Endodermal cell (in vitro differentiated cells): ENCODE measurements around the gene SZRD1. TPM values are rescaled to one million over a fixed set of nuclear protein-coding genes. Genes with fewer than 3 reads are reported as not detected.

Experiments
- DNase-seq: peaks from one replicate; pipeline ENCODE4 v3.0.0-alpha.2; 2017
- H3K27ac ChIP-seq: 2 replicates; pipeline ENCODE4 v1.5.1; 2013; ENCODE audit warnings: mild to moderate bottlenecking, low read depth, low read length, moderate library complexity
- H3K27me3 ChIP-seq: 2 replicates; pipeline ENCODE4 v1.6.1; 2013; ENCODE audit warnings: mild to moderate bottlenecking, low read length, moderate library complexity; ENCODE audit not compliant: insufficient read depth, control insufficient read depth, poor library complexity, severe bottlenecking
- H3K36me3 ChIP-seq: 2 replicates; pipeline ENCODE4 v1.7.0; 2013; ENCODE audit warnings: mild to moderate bottlenecking, low read length, moderate library complexity; ENCODE audit not compliant: control insufficient read depth, insufficient read depth
- H3K4me1 ChIP-seq: one replicate; pipeline ENCODE4 v1.7.0; 2013; ENCODE audit warnings: low read length; ENCODE audit not compliant: control insufficient read depth, insufficient read depth
- H3K4me3 ChIP-seq: 2 replicates; pipeline ENCODE4 v1.5.1; 2013; ENCODE audit warnings: mild to moderate bottlenecking, low read length, moderate library complexity
- H3K9ac ChIP-seq: 2 replicates; pipeline ENCODE4 v1.6.1; 2013; ENCODE audit warnings: mild to moderate bottlenecking, low read length, moderate library complexity; ENCODE audit not compliant: poor library complexity, severe bottlenecking; ENCODE audit errors: extremely low read depth
- H3K9me3 ChIP-seq: 2 replicates; pipeline ENCODE4 v1.6.1; 2013; ENCODE audit warnings: mild to moderate bottlenecking, low read length, moderate library complexity; ENCODE audit not compliant: control insufficient read depth
- H3K27ac Mint-ChIP-seq: 2 replicates; pipeline ENCODE4 v1.8.0; 2020; ENCODE audit warnings: mixed read lengths
- H3K27me3 Mint-ChIP-seq: 2 replicates; pipeline ENCODE4 v1.8.0; 2021; ENCODE audit warnings: mild to moderate bottlenecking, mixed read lengths; ENCODE audit not compliant: insufficient read depth
- H3K36me3 Mint-ChIP-seq: 2 replicates; pipeline ENCODE4 v1.8.0; 2020; ENCODE audit warnings: low read depth, mixed read lengths
- H3K4me1 Mint-ChIP-seq: 2 replicates; pipeline ENCODE4 v1.8.0; 2020; ENCODE audit warnings: mixed read lengths
- H3K4me3 Mint-ChIP-seq: 2 replicates; pipeline ENCODE4 v1.8.0; 2020; ENCODE audit warnings: mild to moderate bottlenecking, moderate library complexity, mixed read lengths
- H3K9me3 Mint-ChIP-seq: 2 replicates; pipeline ENCODE4 v1.8.0; 2020; ENCODE audit warnings: mild to moderate bottlenecking, mixed read lengths
- WGBS, 2 experiments: methylation state at CpG; one replicate each; pipeline versions ENCODE4 v1.1.5 to v1.1.7; 2013; ENCODE audit warnings: missing lambda C conversion rate in 2 of 2, mixed read lengths in 1 of 2; ENCODE audit not compliant: insufficient coverage in 1 of 2, insufficient read length in 1 of 2; 5-methylcytosine and 5-hydroxymethylcytosine counted together
- total RNA-seq, 2 donors: library from RNA; stranded (reverse); fragmentation: NEBNext Ultra II Directional in 1 of 2; extraction: Animal tissue kit (Norgen Biotek cat#: 25700) in 1 of 2; gene quantifications; 2 replicates in 1 of 2; 3 replicates in 1 of 2; pipeline ENCODE4 v1.2.1, GENCODE V29; 2021
- TF ChIP-seq, protein P1 (sequence below): fragments of 200-600 bp; sonication (generic); conservative IDR thresholded peaks from 2 replicates; pipeline ENCODE4 v1.5.0; 2021; ENCODE audit warnings: antibody characterized with exemption, mild to moderate bottlenecking

SZRD1 gene
- total RNA-seq, 2 donors from 2014 or later, result 111 to 118 TPM

DNA sequence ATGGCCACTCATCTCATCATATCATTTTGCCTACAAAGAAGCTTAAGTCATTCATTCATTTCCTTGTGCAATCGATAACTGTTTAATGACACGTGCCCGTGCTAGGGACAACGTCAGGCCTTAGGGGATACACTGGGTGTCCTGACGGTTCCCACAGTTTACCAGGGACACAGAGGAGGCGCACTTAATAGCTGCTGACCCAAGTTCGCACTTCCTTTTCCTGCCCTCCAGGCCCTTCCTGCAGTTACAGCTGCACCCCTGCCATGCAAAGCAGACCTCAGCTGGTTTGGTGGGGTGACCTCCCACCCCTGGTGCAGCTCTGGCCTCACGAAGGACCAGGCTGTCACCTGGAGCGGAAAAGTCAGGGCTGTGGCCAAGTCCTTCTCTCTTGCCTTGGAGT, 66.0 kb downstream of the SZRD1 start:
- no peak overlapping the region for H3K27ac Mint-ChIP-seq
- 89 to 96% methylated on average over 9 of the region's 9 CpGs for WGBS, 2 experiments
- H3K27me3 Mint-ChIP-seq, result peaks cover 2% of the 10 kb centered on the region
- no peaks in the 10 kb centered on the region for H3K9me3 Mint-ChIP-seq
- H3K27me3 ChIP-seq, result no peaks in the 10 kb centered on the region
- no peaks in the 10 kb centered on the region for H3K4me1 Mint-ChIP-seq
- no peaks in the 10 kb centered on the region for H3K36me3 Mint-ChIP-seq
- H3K9me3 ChIP-seq, result no peaks in the 10 kb centered on the region
- no peak for DNase-seq
- H3K4me1 ChIP-seq, result no peaks in the 10 kb centered on the region
- no peak overlapping the region for H3K9ac ChIP-seq
- TF ChIP-seq, protein P1, sequence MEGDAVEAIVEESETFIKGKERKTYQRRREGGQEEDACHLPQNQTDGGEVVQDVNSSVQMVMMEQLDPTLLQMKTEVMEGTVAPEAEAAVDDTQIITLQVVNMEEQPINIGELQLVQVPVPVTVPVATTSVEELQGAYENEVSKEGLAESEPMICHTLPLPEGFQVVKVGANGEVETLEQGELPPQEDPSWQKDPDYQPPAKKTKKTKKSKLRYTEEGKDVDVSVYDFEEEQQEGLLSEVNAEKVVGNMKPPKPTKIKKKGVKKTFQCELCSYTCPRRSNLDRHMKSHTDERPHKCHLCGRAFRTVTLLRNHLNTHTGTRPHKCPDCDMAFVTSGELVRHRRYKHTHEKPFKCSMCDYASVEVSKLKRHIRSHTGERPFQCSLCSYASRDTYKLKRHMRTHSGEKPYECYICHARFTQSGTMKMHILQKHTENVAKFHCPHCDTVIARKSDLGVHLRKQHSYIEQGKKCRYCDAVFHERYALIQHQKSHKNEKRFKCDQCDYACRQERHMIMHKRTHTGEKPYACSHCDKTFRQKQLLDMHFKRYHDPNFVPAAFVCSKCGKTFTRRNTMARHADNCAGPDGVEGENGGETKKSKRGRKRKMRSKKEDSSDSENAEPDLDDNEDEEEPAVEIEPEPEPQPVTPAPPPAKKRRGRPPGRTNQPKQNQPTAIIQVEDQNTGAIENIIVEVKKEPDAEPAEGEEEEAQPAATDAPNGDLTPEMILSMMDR, result no peak
- no peak overlapping the region for H3K27ac ChIP-seq
- no peak overlapping the region for H3K4me3 Mint-ChIP-seq
- H3K4me3 ChIP-seq, result no peak overlapping the region
- no peaks in the 10 kb centered on the region for H3K36me3 ChIP-seq

DNA sequence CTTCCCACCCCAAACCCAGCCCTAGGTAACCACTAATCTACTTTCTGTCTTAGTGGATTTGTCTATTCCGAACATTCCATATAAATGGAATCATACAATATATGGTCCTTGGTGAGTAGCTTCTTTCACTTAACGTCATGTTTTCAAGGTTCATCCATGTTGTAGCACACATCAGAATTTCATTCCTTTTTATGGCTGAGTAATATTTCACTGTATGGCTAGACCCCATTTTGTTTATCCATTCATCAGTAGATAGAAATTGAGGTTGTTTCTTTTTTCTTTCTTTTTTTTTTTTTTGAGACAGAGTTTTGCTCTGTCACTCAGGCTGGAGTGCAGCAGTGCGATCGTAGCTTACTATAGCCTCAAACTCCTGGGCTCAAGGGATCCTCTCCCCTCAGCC, 67.0 kb downstream of the SZRD1 start:
- H3K27ac Mint-ChIP-seq, result no peak overlapping the region
- TF ChIP-seq, protein P1, result no peak
- no peak overlapping the region for H3K27ac ChIP-seq
- H3K36me3 Mint-ChIP-seq, result no peaks in the 10 kb centered on the region
- no peaks in the 10 kb centered on the region for H3K4me1 ChIP-seq
- no peak overlapping the region for H3K4me3 Mint-ChIP-seq
- no peaks in the 10 kb centered on the region for H3K36me3 ChIP-seq
- H3K27me3 ChIP-seq, result no peaks in the 10 kb centered on the region
- peaks cover 6% of the 10 kb centered on the region for H3K27me3 Mint-ChIP-seq
- H3K9me3 Mint-ChIP-seq, result no peaks in the 10 kb centered on the region
- H3K9me3 ChIP-seq, result no peaks in the 10 kb centered on the region
- no peak for DNase-seq
- H3K4me1 Mint-ChIP-seq, result no peaks in the 10 kb centered on the region
- H3K9ac ChIP-seq, result no peak overlapping the region
- 90 to 96% methylated on average over 4 of the region's 4 CpGs for WGBS, 2 experiments
- no peak overlapping the region for H3K4me3 ChIP-seq

DNA sequence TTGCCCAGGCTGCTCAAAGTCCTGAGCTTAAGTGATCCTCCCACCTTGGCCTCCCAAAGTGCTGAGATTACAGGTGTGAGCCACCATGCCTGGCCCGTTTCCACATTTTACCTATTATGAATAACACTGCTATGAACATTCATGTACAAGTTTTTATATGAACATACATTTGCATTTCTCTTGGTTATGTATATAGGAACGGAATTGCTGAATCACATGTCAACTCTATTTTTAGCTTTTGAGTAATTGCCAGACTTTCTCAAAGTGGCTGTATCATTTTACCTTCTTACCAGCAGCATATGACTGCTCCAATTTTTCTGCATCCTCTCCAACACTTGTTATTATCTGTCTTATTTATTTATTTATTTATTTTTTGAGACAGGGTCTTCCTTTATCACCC, 67.5 kb downstream of the SZRD1 start:
- H3K9me3 Mint-ChIP-seq, result no peaks in the 10 kb centered on the region
- no peaks in the 10 kb centered on the region for H3K4me1 Mint-ChIP-seq
- no peaks in the 10 kb centered on the region for H3K36me3 ChIP-seq
- no peak overlapping the region for H3K27ac ChIP-seq
- no peaks in the 10 kb centered on the region for H3K36me3 Mint-ChIP-seq
- H3K4me3 Mint-ChIP-seq, result no peak overlapping the region
- H3K9me3 ChIP-seq, result no peaks in the 10 kb centered on the region
- no peak overlapping the region for H3K4me3 ChIP-seq
- no peak overlapping the region for H3K9ac ChIP-seq
- 94% methylated on average over 2 of the region's 2 CpGs; no CpG with 5 or more reads in 1 of the 2 experiments for WGBS, 2 experiments
- no peak overlapping the region for H3K27ac Mint-ChIP-seq
- TF ChIP-seq, protein P1, result no peak
- H3K27me3 Mint-ChIP-seq, result peaks cover 6% of the 10 kb centered on the region
- no peak for DNase-seq
- H3K4me1 ChIP-seq, result no peaks in the 10 kb centered on the region
- no peaks in the 10 kb centered on the region for H3K27me3 ChIP-seq
